PC-9 (cell line): ENCODE measurements around the gene KATNB1. TPM values are rescaled to one million over a fixed set of nuclear protein-coding genes. Genes with fewer than 3 reads are reported as not detected.
"Not testable (repeated sequence)": the region's sequence is repeated elsewhere in the genome, so short reads cannot be mapped to it uniquely, and the experiment has no call there.

Experiments
- BruUV-seq: library from RNA; stranded (reverse); fragments of 400-500 nt; replicated peaks from 2 replicates; lab custom pipeline; 2021; lab: Mats Ljungman, UMichigan
- CTCF ChIA-PET: fragments of 300-600 bp; sonication (Branson Sonifier 250); formaldehyde crosslinking; loops from one replicate; lab custom pipeline; 2022; ENCODE audit warnings: antibody characterized with exemption; lab: Charles Lee
- POLR2A ChIA-PET: fragments of 300-600 bp; sonication (Branson Sonifier 250); formaldehyde crosslinking; loops from one replicate; lab custom pipeline; 2022; ENCODE audit warnings: antibody characterized with exemption; ENCODE audit not compliant: unreplicated experiment; lab: Charles Lee
- DNase-seq, 2 experiments: peaks; one replicate each; pipeline versions ENCODE4 v3.0.0 to v3.0.0-alpha.2; 2015 to 2022; ENCODE audit warnings: mixed read lengths in 1 of 2
- H2AFZ ChIP-seq: fragments of 200-600 bp; sonication (generic); 2 replicates; pipeline ENCODE4 v1.8.1; 2017; ENCODE audit warnings: antibody characterized with exemption
- H3F3A ChIP-seq: fragments of 200-600 bp; sonication (generic); 2 replicates; pipeline ENCODE4 v1.8.1; 2017; ENCODE audit warnings: antibody characterized with exemption, mild to moderate bottlenecking, low read depth; ENCODE audit not compliant: insufficient read depth
- H3K27ac ChIP-seq: fragments of 200-600 bp; sonication (generic); 2 replicates; pipeline ENCODE4 v1.6.1; 2016; ENCODE audit warnings: mixed run types
- H3K27me3 ChIP-seq: fragments of 200-600 bp; sonication (generic); 2 replicates; pipeline ENCODE4 v1.6.1; 2016; ENCODE audit warnings: low read depth, mixed run types; ENCODE audit not compliant: insufficient read depth
- H3K36me3 ChIP-seq: fragments of 200-600 bp; sonication (generic); 2 replicates; pipeline ENCODE4 v1.6.1; 2016; ENCODE audit warnings: low read depth, mixed run types
- H3K4me1 ChIP-seq: fragments of 200-600 bp; sonication (generic); replicated peaks from 2 replicates; pipeline ENCODE4 v1.6.1; 2016; ENCODE audit warnings: mixed run types; ENCODE audit not compliant: insufficient read depth
- H3K4me2 ChIP-seq: fragments of 200-600 bp; sonication (generic); 2 replicates; pipeline ENCODE4 v1.6.1; 2017; ENCODE audit warnings: mixed run types
- H3K4me3 ChIP-seq: fragments of 200-600 bp; sonication (generic); 2 replicates; pipeline ENCODE4 v1.6.1; 2016; ENCODE audit warnings: mixed run types
- H3K79me2 ChIP-seq: fragments of 200-600 bp; sonication (generic); 2 replicates; pipeline ENCODE4 v1.6.1; 2017; ENCODE audit warnings: low read depth, mixed run types
- H3K9me2 ChIP-seq: fragments of 200-600 bp; sonication (generic); 2 replicates; pipeline ENCODE4 v1.8.1; 2017; ENCODE audit warnings: mild to moderate bottlenecking; ENCODE audit not compliant: insufficient read depth
- H3K9me3 ChIP-seq: fragments of 200-600 bp; sonication (generic); 2 replicates; pipeline ENCODE4 v1.8.1; 2016; ENCODE audit warnings: low read depth; ENCODE audit not compliant: insufficient read depth
- H4K20me1 ChIP-seq: fragments of 200-600 bp; sonication (generic); 2 replicates; pipeline ENCODE4 v1.8.1; 2017; ENCODE audit not compliant: insufficient read depth
- EZH2 ChIP-seq: fragments of 200-600 bp; sonication (generic); IDR thresholded peaks from 2 replicates; pipeline ENCODE4 v1.8.0; 2017; ENCODE audit warnings: antibody characterized with exemption, low read depth
- intact Hi-C: fragments of 100-400 bp; cut with micrococcal nuclease; formaldehyde crosslinking; loops from one replicate; pipeline ENCODE4 v1.10.0; 2022; ENCODE audit not compliant: unreplicated experiment
- total RNA-seq: library from RNA; stranded (reverse); gene quantifications from 2 replicates; pipeline ENCODE4 v1.2.3, GENCODE V29; 2021
- TF ChIP-seq, protein P1 (sequence below): fragments of 200-600 bp; sonication (generic); conservative IDR thresholded peaks from 2 replicates; pipeline ENCODE4 v1.6.1; 2017; ENCODE audit warnings: mixed run types, antibody characterized with exemption, mild to moderate bottlenecking, moderate library complexity

Gene KATNB1
- total RNA-seq, 1 experiment from 2014 or later, result 27.7 TPM

DNA sequence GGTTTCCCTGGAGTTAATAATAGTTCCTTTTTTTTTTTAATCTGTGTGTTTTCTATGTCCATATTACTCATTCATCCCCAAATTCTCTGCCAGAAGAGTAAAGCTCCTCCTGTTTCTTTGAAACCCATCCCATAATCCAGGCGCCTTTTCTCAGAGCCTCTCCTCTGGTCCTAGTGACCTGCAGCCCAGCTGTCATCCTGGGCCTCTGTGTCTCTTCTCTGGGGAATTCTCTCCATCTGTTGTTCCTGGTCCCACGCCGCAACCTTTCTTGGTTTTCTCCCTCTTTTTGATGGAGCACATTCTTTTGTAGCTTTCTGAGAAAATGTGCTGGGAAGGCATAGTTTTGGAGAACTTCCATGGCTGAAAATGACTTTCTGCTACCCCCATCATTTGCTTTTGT is 10.2 kb downstream of the KATNB1 start:
- H2AFZ ChIP-seq, result no peak overlapping the region
- no peaks in the 10 kb centered on the region for H3K4me1 ChIP-seq
- H3K9me3 ChIP-seq, result no peaks in the 10 kb centered on the region
- no peaks in the 10 kb centered on the region; the same call in 1 of the 2 replicates for H4K20me1 ChIP-seq
- no peaks in the 10 kb centered on the region for H3K36me3 ChIP-seq
- H3K4me3 ChIP-seq, result no peak overlapping the region
- TF ChIP-seq EZH2, result no peak
- TF ChIP-seq, protein P1, sequence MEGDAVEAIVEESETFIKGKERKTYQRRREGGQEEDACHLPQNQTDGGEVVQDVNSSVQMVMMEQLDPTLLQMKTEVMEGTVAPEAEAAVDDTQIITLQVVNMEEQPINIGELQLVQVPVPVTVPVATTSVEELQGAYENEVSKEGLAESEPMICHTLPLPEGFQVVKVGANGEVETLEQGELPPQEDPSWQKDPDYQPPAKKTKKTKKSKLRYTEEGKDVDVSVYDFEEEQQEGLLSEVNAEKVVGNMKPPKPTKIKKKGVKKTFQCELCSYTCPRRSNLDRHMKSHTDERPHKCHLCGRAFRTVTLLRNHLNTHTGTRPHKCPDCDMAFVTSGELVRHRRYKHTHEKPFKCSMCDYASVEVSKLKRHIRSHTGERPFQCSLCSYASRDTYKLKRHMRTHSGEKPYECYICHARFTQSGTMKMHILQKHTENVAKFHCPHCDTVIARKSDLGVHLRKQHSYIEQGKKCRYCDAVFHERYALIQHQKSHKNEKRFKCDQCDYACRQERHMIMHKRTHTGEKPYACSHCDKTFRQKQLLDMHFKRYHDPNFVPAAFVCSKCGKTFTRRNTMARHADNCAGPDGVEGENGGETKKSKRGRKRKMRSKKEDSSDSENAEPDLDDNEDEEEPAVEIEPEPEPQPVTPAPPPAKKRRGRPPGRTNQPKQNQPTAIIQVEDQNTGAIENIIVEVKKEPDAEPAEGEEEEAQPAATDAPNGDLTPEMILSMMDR, result no peak
- CTCF ChIA-PET, result interaction anchor here (0.7 kb wide), 1 partner anchor 417 kb away, joined by 6 read pairs; no protein-coding TSS in a partner anchor
- H3K27me3 ChIP-seq, result no peaks in the 10 kb centered on the region
- POLR2A ChIA-PET, result no interaction called here
- DNase-seq, result no peak
- H3K9me2 ChIP-seq, result no peaks in the 10 kb centered on the region
- no peaks in the 10 kb centered on the region; the same call in 1 of the 2 replicates for H3F3A ChIP-seq
- H3K79me2 ChIP-seq, result no peaks in the 10 kb centered on the region
- no TSS peak for BruUV-seq
- no peak overlapping the region for H3K4me2 ChIP-seq
- no peak overlapping the region for H3K27ac ChIP-seq
- intact Hi-C loops, result no loop called here

DNA sequence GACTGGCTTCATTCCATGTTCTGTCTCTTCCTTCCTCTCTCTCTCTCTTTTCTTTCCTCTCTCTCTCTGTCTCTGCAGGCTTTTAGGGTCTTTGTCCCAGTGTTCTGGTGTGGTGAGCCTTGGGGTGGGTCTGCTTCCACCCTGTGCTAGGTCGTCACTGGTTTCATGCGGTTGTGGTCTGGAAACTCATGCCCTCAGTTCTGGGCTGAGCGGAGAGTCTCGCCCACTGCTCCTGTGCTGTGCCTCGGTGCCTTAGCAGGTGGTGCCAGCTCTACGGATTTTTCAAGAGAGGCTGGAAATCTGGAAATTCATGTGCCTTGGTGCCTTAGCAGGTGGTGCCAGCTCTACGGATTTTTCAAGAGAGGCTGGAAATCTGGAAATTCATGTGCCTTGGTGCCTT is 10.7 kb downstream of the KATNB1 start:
- BruUV-seq, result not testable (repeated sequence)

DNA sequence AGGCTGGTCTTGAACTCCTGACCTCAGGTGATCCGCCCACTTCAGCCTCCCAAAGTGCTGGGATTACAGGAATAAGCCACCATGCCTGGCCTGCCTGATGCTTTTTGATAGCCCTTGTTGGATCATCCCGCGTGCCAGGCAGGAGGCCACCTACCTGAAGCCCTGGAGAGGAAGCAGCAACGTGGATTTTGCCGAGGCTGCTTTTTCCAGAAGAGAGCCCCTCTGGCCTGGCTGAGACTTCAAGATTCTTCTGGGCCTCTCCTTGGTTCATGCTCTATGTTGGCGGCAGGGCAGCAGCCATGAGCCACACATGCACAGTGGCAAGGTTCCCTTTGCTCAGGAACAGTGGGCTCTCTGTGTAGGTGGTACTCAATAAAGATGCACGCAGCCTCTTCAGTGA is 11.5 kb downstream of the KATNB1 start:
- CTCF ChIA-PET, result no interaction called here

More for the DNA sequence above, 10.7 kb downstream of the KATNB1 start:
- intact Hi-C loops, H3K9me2 ChIP-seq, H3K4me3 ChIP-seq, H3K27ac ChIP-seq, DNase-seq, H3K36me3 ChIP-seq, H3F3A ChIP-seq, POLR2A ChIA-PET, H3K9me3 ChIP-seq, H3K4me2 ChIP-seq, H3K4me1 ChIP-seq, H4K20me1 ChIP-seq, H2AFZ ChIP-seq, H3K27me3 ChIP-seq, H3K79me2 ChIP-seq: not testable (repeated sequence)
- CTCF ChIA-PET, result interaction anchor here (0.6 kb wide), 1 partner anchor 219 kb away, joined by 3 read pairs; no protein-coding TSS in a partner anchor

More for the DNA sequence above, 11.5 kb downstream of the KATNB1 start:
- POLR2A ChIA-PET, result no interaction called here
- no peak overlapping the region for H3K4me2 ChIP-seq
- intact Hi-C loops, result no loop called here
- no peak overlapping the region for H2AFZ ChIP-seq
- H3F3A ChIP-seq, result no peaks in the 10 kb centered on the region; the same call in 1 of the 2 replicates
- BruUV-seq, result no TSS peak
- no peaks in the 10 kb centered on the region for H3K9me3 ChIP-seq
- no peaks in the 10 kb centered on the region for H3K27me3 ChIP-seq
- no peak for DNase-seq
- H3K4me3 ChIP-seq, result no peak overlapping the region
- no peak overlapping the region for H3K27ac ChIP-seq
- TF ChIP-seq EZH2, result no peak
- TF ChIP-seq, protein P1, result no peak
- no peaks in the 10 kb centered on the region for H3K9me2 ChIP-seq
- H3K36me3 ChIP-seq, result no peaks in the 10 kb centered on the region
- H3K79me2 ChIP-seq, result no peaks in the 10 kb centered on the region
- no peaks in the 10 kb centered on the region; the same call in 1 of the 2 replicates for H4K20me1 ChIP-seq
- no peaks in the 10 kb centered on the region for H3K4me1 ChIP-seq
